Right lobe of liver (tissue), 4 donors: ENCODE measurements around the gene TAP2.

Experiments used
- POLR2A ChIP-seq: fragments of 450-650 bp; IDR thresholded peaks from one replicate; pipeline ENCODE4 v1.6.1; 2017; ENCODE audit warnings: antibody characterized with exemption, mild to moderate bottlenecking
- TF ChIP-seq, protein P1 (sequence below), 4 donors: fragments of 200-600 bp in 3 of 4; fragments of 450-650 bp in 1 of 4; IDR thresholded peaks; one replicate each; pipeline versions ENCODE4 v1.5.1 to v1.8.0; 2016 to 2022; ENCODE audit warnings: antibody characterized with exemption in 4 of 4, mild to moderate bottlenecking in 2 of 4
- donor health status: DM: no; HTN: no; CAD: no.
- donor health status: DM: no; HTN: no; CAD: no.
- donor health status: DM: no; HTN: yes; CAD: no.

DNA sequence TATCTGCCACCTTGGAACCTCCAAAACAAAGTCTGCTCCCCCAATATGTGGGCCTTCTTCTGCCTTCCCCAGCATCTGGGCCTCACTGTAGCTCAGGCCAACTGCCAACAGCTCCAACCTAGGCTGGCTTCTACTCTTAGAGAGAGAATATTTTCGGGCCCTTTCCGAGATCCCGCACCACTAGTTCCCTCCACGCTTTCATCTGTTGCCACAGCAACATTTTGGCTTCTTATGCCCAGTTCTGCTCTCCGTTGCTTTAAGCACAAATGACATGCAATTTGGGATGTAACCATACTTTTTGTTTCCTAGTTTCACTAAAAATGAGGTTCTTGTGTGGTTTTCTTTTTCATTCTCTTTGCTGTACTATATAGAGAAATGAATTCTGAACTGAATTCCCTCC, 49.1 kb upstream of the TAP2 start:
- no peak for TF ChIP-seq POLR2A
- TF ChIP-seq, protein P1, sequence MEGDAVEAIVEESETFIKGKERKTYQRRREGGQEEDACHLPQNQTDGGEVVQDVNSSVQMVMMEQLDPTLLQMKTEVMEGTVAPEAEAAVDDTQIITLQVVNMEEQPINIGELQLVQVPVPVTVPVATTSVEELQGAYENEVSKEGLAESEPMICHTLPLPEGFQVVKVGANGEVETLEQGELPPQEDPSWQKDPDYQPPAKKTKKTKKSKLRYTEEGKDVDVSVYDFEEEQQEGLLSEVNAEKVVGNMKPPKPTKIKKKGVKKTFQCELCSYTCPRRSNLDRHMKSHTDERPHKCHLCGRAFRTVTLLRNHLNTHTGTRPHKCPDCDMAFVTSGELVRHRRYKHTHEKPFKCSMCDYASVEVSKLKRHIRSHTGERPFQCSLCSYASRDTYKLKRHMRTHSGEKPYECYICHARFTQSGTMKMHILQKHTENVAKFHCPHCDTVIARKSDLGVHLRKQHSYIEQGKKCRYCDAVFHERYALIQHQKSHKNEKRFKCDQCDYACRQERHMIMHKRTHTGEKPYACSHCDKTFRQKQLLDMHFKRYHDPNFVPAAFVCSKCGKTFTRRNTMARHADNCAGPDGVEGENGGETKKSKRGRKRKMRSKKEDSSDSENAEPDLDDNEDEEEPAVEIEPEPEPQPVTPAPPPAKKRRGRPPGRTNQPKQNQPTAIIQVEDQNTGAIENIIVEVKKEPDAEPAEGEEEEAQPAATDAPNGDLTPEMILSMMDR (IDR thresholded peaks at IDR 0.05): no peak
